HL-60 (cell line): ENCODE data around the gene PKN2.

Source experiments
- DNase-seq, 2 experiments: peaks; one replicate each; pipeline ENCODE4 v3.0.0-alpha.2; 2010 to 2020; ENCODE audit warnings: low read depth in 1 of 2, low spot score in 1 of 2
- H3K27ac ChIP-seq: fragments of 250-450 bp; sonication (Bioruptor Pico); replicated peaks from 2 replicates; pipeline ENCODE4 v1.5.1; 2020; ENCODE audit warnings: mild to moderate bottlenecking, moderate library complexity
- H3K27me3 ChIP-seq: fragments of 250-450 bp; sonication (Bioruptor Pico); 2 replicates; pipeline ENCODE4 v1.5.1; 2021; ENCODE audit warnings: mild to moderate bottlenecking, moderate library complexity; ENCODE audit not compliant: insufficient read depth, poor library complexity, severe bottlenecking
- H3K4me3 ChIP-seq: replicated peaks from 2 replicates; pipeline ENCODE4 v1.5.1; 2011; ENCODE audit warnings: mild to moderate bottlenecking, control low read depth, low read length; ENCODE audit not compliant: insufficient read depth
- GABPA ChIP-seq: IDR thresholded peaks from 2 replicates; pipeline ENCODE4 v1.6.1; 2012; ENCODE audit warnings: low read depth
- POLR2AphosphoS5 ChIP-seq: IDR thresholded peaks from 2 replicates; pipeline ENCODE4 v1.6.1; 2012; ENCODE audit warnings: low read depth
- SPI1 ChIP-seq: IDR thresholded peaks from 2 replicates; pipeline ENCODE4 v1.6.1; 2012; ENCODE audit warnings: low read depth, mild to moderate bottlenecking, borderline replicate concordance
- TF ChIP-seq, protein P1 (sequence below): IDR thresholded peaks from one replicate; pipeline ENCODE4 v1.5.1; 2011; ENCODE audit warnings: low read length, control low read depth, inconsistent platforms; ENCODE audit not compliant: insufficient read depth
- TF ChIP-seq, protein P2 (sequence below): IDR thresholded peaks from 2 replicates; pipeline ENCODE4 v1.6.1; 2012; ENCODE audit warnings: low read depth; ENCODE audit not compliant: insufficient replicate concordance

Gene PKN2

DNA sequence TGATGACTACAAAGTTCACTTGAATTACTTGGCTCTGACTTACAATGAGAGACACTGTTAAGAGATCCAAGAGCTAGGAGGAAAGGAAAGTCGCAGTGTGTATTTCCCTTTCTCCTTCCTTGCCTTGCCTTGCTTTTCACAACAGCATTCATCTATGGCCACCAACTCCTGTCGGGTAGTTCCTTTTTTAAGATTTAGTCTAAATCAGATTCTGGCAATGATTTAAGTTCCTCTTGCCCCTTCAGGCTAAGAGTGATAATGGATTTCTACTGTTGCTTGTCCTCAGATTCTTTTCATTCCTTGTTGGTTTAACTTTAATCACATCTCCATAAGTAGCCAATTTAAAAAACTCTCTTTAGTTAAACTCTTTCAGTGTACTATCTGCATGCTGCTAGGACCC lies 115.4 kb downstream of the PKN2 start:
- DNase-seq = peak in 1 of 2 experiments; percentile 2

DNA sequence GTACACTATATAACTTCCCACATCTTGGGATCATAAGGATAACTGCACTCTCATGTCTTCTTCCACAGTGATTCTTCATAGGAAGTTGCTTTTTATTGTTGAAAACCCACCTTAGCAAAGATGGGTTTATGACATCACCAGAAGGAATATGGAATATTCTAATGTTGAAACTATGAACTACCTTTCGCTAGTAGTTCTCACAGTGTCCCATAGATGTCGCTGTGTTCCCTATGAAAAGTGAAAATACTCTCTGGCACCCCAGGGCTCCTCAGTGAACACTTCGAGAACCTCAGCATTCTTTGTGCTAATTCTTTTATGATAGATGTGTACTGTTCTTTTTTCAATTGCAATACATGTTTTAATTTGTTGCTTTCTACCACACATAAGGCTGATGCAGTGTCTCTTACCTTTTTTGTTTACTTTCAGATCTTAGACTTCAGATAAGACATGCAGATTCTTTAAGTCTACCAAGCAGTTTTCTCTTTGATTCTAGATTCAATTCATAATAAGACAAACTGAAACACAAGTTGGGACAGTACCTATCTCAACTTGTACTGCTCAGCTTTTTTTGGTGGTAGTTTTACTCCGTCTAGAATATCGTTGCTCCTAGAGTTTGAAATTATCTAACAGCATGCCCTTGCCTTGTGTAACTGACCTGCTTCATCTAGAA lies 116.4 kb downstream of the PKN2 start:
- no peak for DNase-seq
- no peaks in the 10 kb centered on the region for H3K27me3 ChIP-seq
- TF ChIP-seq, protein P1, sequence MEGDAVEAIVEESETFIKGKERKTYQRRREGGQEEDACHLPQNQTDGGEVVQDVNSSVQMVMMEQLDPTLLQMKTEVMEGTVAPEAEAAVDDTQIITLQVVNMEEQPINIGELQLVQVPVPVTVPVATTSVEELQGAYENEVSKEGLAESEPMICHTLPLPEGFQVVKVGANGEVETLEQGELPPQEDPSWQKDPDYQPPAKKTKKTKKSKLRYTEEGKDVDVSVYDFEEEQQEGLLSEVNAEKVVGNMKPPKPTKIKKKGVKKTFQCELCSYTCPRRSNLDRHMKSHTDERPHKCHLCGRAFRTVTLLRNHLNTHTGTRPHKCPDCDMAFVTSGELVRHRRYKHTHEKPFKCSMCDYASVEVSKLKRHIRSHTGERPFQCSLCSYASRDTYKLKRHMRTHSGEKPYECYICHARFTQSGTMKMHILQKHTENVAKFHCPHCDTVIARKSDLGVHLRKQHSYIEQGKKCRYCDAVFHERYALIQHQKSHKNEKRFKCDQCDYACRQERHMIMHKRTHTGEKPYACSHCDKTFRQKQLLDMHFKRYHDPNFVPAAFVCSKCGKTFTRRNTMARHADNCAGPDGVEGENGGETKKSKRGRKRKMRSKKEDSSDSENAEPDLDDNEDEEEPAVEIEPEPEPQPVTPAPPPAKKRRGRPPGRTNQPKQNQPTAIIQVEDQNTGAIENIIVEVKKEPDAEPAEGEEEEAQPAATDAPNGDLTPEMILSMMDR = peak; percentile 20
- TF ChIP-seq SPI1 = no peak
- no peak overlapping the region for H3K27ac ChIP-seq
- H3K4me3 ChIP-seq = no peak overlapping the region

More for the DNA sequence above, 115.4 kb downstream of the PKN2 start:
- H3K4me3 ChIP-seq = no peak overlapping the region
- no peaks in the 10 kb centered on the region for H3K27me3 ChIP-seq
- TF ChIP-seq, protein P1 = no peak
- no peak overlapping the region for H3K27ac ChIP-seq

DNA sequence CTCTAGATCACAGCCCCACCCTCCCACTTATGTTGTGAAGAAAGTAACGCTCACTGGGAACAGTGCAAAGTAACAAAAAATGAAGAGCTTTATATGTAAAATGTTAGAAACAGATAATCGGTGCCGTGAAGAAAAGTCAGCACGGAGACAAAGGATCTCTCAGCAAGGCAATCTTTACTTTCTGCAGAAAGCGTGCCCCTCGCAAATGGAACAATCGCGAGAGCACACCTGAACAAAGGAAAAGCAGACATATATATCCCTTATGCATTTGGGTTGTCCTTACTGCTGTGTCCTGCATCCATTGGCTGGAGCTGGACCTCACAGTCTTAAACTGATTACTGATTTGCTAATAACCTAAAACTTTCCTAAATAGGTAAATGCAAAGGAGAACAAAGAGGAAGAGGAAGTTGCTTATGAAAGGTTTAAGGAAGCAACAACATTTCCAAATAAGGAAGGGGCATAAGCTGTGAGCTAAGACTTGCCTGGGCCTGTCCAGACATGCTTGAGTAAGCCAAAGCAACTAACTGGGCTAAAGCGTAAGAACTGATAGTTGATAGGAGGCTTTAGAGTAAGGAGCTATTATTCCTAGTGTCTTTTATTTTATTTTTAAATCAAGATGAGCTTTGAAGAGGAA lies 117.6 kb downstream of the PKN2 start:
- Histone ChIP-seq H3K27ac (peak overlapping the region; percentile 60), H3K4me3 (no peak overlapping the region), H3K27me3 (no peaks in the 10 kb centered on the region)
- peak; percentile 32 to 66 for DNase-seq
- peak; percentile 86; the same call in 1 of the 2 replicates for TF ChIP-seq SPI1
- TF ChIP-seq GABPA = 0 out of 2 replicates have a peak, but pooled peaks have one; percentile 9
- TF ChIP-seq, protein P1 = no peak

DNA sequence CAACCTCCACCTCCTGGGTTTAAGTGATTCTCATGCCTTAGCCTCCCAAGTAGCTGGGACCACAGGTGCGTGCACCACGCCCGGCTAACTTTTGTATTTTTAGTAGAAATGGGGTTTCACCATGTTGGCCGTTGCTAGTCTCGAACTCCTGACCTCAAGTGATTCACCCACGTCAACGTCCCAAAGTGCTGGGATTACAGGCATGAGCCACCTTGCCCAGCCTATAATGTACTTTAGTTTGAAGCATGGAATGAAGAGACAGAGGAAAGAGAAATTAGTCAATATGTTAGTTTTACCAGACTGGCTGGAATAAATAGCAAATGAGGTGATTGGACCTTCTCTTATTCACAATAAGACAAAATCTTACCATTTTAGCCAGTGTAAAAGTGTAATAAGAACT lies 118.3 kb downstream of the PKN2 start:
- TF ChIP-seq POLR2AphosphoS5 = no peak
- TF ChIP-seq, protein P1 = no peak
- TF ChIP-seq SPI1 = no peak
- TF ChIP-seq GABPA = no peak
- TF ChIP-seq, protein P2, sequence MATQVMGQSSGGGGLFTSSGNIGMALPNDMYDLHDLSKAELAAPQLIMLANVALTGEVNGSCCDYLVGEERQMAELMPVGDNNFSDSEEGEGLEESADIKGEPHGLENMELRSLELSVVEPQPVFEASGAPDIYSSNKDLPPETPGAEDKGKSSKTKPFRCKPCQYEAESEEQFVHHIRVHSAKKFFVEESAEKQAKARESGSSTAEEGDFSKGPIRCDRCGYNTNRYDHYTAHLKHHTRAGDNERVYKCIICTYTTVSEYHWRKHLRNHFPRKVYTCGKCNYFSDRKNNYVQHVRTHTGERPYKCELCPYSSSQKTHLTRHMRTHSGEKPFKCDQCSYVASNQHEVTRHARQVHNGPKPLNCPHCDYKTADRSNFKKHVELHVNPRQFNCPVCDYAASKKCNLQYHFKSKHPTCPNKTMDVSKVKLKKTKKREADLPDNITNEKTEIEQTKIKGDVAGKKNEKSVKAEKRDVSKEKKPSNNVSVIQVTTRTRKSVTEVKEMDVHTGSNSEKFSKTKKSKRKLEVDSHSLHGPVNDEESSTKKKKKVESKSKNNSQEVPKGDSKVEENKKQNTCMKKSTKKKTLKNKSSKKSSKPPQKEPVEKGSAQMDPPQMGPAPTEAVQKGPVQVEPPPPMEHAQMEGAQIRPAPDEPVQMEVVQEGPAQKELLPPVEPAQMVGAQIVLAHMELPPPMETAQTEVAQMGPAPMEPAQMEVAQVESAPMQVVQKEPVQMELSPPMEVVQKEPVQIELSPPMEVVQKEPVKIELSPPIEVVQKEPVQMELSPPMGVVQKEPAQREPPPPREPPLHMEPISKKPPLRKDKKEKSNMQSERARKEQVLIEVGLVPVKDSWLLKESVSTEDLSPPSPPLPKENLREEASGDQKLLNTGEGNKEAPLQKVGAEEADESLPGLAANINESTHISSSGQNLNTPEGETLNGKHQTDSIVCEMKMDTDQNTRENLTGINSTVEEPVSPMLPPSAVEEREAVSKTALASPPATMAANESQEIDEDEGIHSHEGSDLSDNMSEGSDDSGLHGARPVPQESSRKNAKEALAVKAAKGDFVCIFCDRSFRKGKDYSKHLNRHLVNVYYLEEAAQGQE = no peak
- no peak overlapping the region for H3K4me3 ChIP-seq
- DNase-seq = no peak
- H3K27me3 ChIP-seq = no peaks in the 10 kb centered on the region
- peak overlapping the region; percentile 60 for H3K27ac ChIP-seq
